ENCODE results near the gene GEMIN7.

GRCh38 chr19:45133661-45134060 is 54.6 kb downstream of the GEMIN7 start:
- TF ChIP-seq, protein P1, sequence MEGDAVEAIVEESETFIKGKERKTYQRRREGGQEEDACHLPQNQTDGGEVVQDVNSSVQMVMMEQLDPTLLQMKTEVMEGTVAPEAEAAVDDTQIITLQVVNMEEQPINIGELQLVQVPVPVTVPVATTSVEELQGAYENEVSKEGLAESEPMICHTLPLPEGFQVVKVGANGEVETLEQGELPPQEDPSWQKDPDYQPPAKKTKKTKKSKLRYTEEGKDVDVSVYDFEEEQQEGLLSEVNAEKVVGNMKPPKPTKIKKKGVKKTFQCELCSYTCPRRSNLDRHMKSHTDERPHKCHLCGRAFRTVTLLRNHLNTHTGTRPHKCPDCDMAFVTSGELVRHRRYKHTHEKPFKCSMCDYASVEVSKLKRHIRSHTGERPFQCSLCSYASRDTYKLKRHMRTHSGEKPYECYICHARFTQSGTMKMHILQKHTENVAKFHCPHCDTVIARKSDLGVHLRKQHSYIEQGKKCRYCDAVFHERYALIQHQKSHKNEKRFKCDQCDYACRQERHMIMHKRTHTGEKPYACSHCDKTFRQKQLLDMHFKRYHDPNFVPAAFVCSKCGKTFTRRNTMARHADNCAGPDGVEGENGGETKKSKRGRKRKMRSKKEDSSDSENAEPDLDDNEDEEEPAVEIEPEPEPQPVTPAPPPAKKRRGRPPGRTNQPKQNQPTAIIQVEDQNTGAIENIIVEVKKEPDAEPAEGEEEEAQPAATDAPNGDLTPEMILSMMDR (IDR thresholded peaks at IDR 0.05): no peak
- TF ChIP-seq POLR2A (IDR thresholded peaks at IDR 0.05): no peak
